ENCODE measurements around the gene ARHGAP31. TPM values are rescaled to one million over a fixed set of nuclear protein-coding genes. Genes with fewer than 3 reads are reported as not detected.
"Not testable (repeated sequence)": the region's sequence is repeated elsewhere in the genome, so short reads cannot be mapped to it uniquely, and the experiment has no call there.

ARHGAP31 gene
- total and polyA plus RNA-seq, 4 donors = 0.99 to 4.6 (median 2.6) TPM

- no peak overlapping the region for H3K27ac ChIP-seq (ENCODE audit: low read depth in 1 of 2, low read length in 2 of 2)
- no peak overlapping the region for H3K9ac ChIP-seq (ENCODE audit: low read depth in 1 of 2, low read length in 2 of 2)
- no peak for DNase-seq (ENCODE audit: low spot score)
- H3K27me3 ChIP-seq (ENCODE audit: control insufficient read depth in 4 of 4, insufficient read depth in 4 of 4, low read length in 3 of 4) = peaks cover 0 to 3% (median 0%) of the 10 kb centered on the region in 4 donors
- H3K9me3 ChIP-seq (ENCODE audit: control insufficient read depth in 4 of 4, low read length in 3 of 4) = no peaks in the 10 kb centered on the region
- no peak overlapping the region for H3K4me3 ChIP-seq (ENCODE audit: low read depth in 1 of 3, low read length in 3 of 3)
- TF ChIP-seq RAD21 (IDR thresholded peaks at IDR 0.05) (peak; percentile 51 to 65), REST (IDR thresholded peaks at IDR 0.05) (no peak), FOXA1 (IDR thresholded peaks at IDR 0.05) (no peak), NR2F2 (IDR thresholded peaks at IDR 0.05) (no peak), ATF3 (IDR thresholded peaks at IDR 0.05) (no peak), MAX (IDR thresholded peaks at IDR 0.05) (no peak), ZBTB33 (IDR thresholded peaks at IDR 0.05) (no peak), YY1 (IDR thresholded peaks at IDR 0.05) (no peak), TAF1 (conservative IDR thresholded peaks at IDR 0.05) (no peak), CTCF (IDR thresholded peaks at IDR 0.05; ENCODE audit: low read depth, low read length, missing input control) (peak; percentile 25), FOXA2 (IDR thresholded peaks at IDR 0.05) (no peak)
- WGBS = 70% methylated on average over 6 of the region's 6 CpGs
- H3K4me1 ChIP-seq (ENCODE audit: control insufficient read depth in 4 of 4, insufficient read depth in 4 of 4, low read length in 3 of 4) = peaks cover 0 to 5% (median 0%) of the 10 kb centered on the region in 4 donors
- H3K36me3 ChIP-seq (ENCODE audit: control insufficient read depth in 4 of 4, insufficient read depth in 3 of 4, low read depth in 1 of 4, low read length in 3 of 4) = no peaks in the 10 kb centered on the region
These were observed 58.8 kb downstream of the ARHGAP31 start for GRCh38 chr3:119352863-119353527.

GRCh38 chr3:119355608-119356007 lies 61.4 kb downstream of the ARHGAP31 start:
- DNase-seq (ENCODE audit: low spot score); H3K27me3 ChIP-seq (ENCODE audit: control insufficient read depth in 4 of 4, insufficient read depth in 4 of 4, low read length in 3 of 4); H3K4me3 ChIP-seq (ENCODE audit: low read depth in 1 of 3, low read length in 3 of 3); H3K4me1 ChIP-seq (ENCODE audit: control insufficient read depth in 4 of 4, insufficient read depth in 4 of 4, low read length in 3 of 4); H3K36me3 ChIP-seq (ENCODE audit: control insufficient read depth in 4 of 4, insufficient read depth in 3 of 4, low read depth in 1 of 4, low read length in 3 of 4); H3K9me3 ChIP-seq (ENCODE audit: control insufficient read depth in 4 of 4, low read length in 3 of 4); H3K27ac ChIP-seq (ENCODE audit: low read depth in 1 of 2, low read length in 2 of 2); H3K9ac ChIP-seq (ENCODE audit: low read depth in 1 of 2, low read length in 2 of 2): not testable (repeated sequence)
- 92% methylated on average over 5 of the region's 5 CpGs for WGBS
